Stimulated activated naive CD8-positive, alpha-beta T cell treated with anti-CD3 and anti-CD28 coated beads, Interleukin-15, Interleukin-2, amounts not matched to agents 100 U/mL and 50 U/mL, for 24 hours (primary cell): ENCODE measurements around the gene AMIGO2.
"Not testable (repeated sequence)": the region's sequence is repeated elsewhere in the genome, so short reads cannot be mapped to it uniquely, and the experiment has no call there.

Experiments
- ATAC-seq: fragments of 150-1000 bp; cut with Tn5 transposase; one replicate; pipeline ENCODE4 v1.10.0; 2021
- DNase-seq: peaks from one replicate; pipeline ENCODE4 v3.0.0; 2021

Gene AMIGO2

GRCh38 chr12:47079468-47079980, at the start of gene AMIGO2, which contains the start of gene PCED1B:
AMIGO2 (minus strand) TSS chr12:47079959; CDS start chr12:47079002, 957 bp downstream.
PCED1B (plus strand) TSS chr12:47079621; CDS start chr12:47235064, 155,443 bp downstream.
- DNase-seq = peak; percentile 77

GRCh38 chr12:47126246-47126645, 46.5 kb upstream of the AMIGO2 start:
- no peak for DNase-seq
- ATAC-seq = no peak

More at GRCh38 chr12:47079468-47079980, at the start of gene AMIGO2, which contains the start of gene PCED1B:
- ATAC-seq = peak; percentile 69

GRCh38 chr12:47124451-47124850, 44.7 kb upstream of the AMIGO2 start:
- no peak for DNase-seq

GRCh38 chr12:47123730-47124129, 44.0 kb upstream of the AMIGO2 start:
- ATAC-seq (no peak), DNase-seq (no peak)

More at GRCh38 chr12:47124451-47124850, 44.7 kb upstream of the AMIGO2 start:
- ATAC-seq = no peak

- DNase-seq = no peak
Measured at GRCh38 chr12:47122602-47123001, 42.8 kb upstream of the AMIGO2 start.

GRCh38 chr12:47121146-47121545, 41.4 kb upstream of the AMIGO2 start:
- DNase-seq (no peak), ATAC-seq (peak; percentile 87)

More at GRCh38 chr12:47122602-47123001, 42.8 kb upstream of the AMIGO2 start:
- no peak for ATAC-seq

- peak; percentile 89 for ATAC-seq
Measured at GRCh38 chr12:47120736-47121135, 41.0 kb upstream of the AMIGO2 start.

GRCh38 chr12:47117305-47117704, 37.5 kb upstream of the AMIGO2 start:
- DNase-seq, ATAC-seq: not testable (repeated sequence)

More at GRCh38 chr12:47120736-47121135, 41.0 kb upstream of the AMIGO2 start:
- peak; percentile 16 for DNase-seq

GRCh38 chr12:47114481-47114892, 34.7 kb upstream of the AMIGO2 start:
- ATAC-seq = no peak

GRCh38 chr12:47112679-47113078, 32.9 kb upstream of the AMIGO2 start:
- no peak for DNase-seq
- ATAC-seq = no peak

More at GRCh38 chr12:47114481-47114892, 34.7 kb upstream of the AMIGO2 start:
- no peak for DNase-seq

GRCh38 chr12:47111854-47112253, 32.1 kb upstream of the AMIGO2 start:
- DNase-seq (peak; percentile 24), ATAC-seq (peak; percentile 53)

- ATAC-seq = peak; percentile 75
- DNase-seq = peak; percentile 28
Measured at GRCh38 chr12:47111392-47111778, 31.6 kb upstream of the AMIGO2 start.

- DNase-seq (no peak), ATAC-seq (peak; percentile 83)
Measured at GRCh38 chr12:47110718-47111391, 31.1 kb upstream of the AMIGO2 start.

GRCh38 chr12:47110011-47110541, 30.3 kb upstream of the AMIGO2 start:
- no peak for DNase-seq
- no peak for ATAC-seq

GRCh38 chr12:47107926-47108325, 28.2 kb upstream of the AMIGO2 start:
- ATAC-seq = no peak
- no peak for DNase-seq

- ATAC-seq = no peak
- DNase-seq = no peak
Measured at GRCh38 chr12:47107446-47107845, 27.7 kb upstream of the AMIGO2 start.

GRCh38 chr12:47105914-47106674, 26.3 kb upstream of the AMIGO2 start:
- DNase-seq (no peak), ATAC-seq (no peak)

GRCh38 chr12:47102845-47103651, 23.3 kb upstream of the AMIGO2 start:
- DNase-seq = no peak
- no peak for ATAC-seq

- ATAC-seq (no peak), DNase-seq (no peak)
Measured at GRCh38 chr12:47102406-47102805, 22.6 kb upstream of the AMIGO2 start.

GRCh38 chr12:47100160-47100559, 20.4 kb upstream of the AMIGO2 start:
- no peak for ATAC-seq
- DNase-seq = no peak

GRCh38 chr12:47099610-47100009, 19.9 kb upstream of the AMIGO2 start:
- ATAC-seq = no peak

GRCh38 chr12:47098099-47098498, 18.3 kb upstream of the AMIGO2 start:
- ATAC-seq (no peak), DNase-seq (no peak)

More at GRCh38 chr12:47099610-47100009, 19.9 kb upstream of the AMIGO2 start:
- no peak for DNase-seq
